ENCODE measurements around the gene CLEC4E.
"Not testable (repeated sequence)": the region's sequence is repeated elsewhere in the genome, so short reads cannot be mapped to it uniquely, and the experiment has no call there.

Gene CLEC4E

DNA sequence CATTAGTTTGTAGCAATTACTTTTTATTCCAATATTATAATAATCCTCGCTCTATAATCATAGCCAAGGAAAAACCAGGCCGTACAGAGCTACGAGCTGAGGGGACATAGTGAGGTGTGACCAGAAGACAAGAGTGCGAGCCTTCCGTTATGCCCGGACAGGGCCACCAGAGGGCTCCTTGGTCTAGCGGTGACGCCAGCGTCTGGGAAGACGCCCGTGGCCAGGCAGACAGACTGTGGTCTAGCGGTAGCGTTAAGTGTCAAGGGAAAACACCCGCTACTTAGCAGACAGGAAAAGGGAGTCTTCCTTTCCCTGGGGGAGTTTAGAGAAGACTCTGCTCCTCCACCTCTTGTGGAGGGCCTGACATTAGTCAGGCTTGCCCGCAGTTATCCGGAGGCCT is 2.9 kb downstream of the CLEC4E start:
- not testable (repeated sequence) for DNase-seq (ENCODE audit: low spot score)

- no peak for DNase-seq (ENCODE audit: low spot score)
Observed at GRCh38 chr12:8532045-8532444, 8.7 kb downstream of the CLEC4E start.

DNA sequence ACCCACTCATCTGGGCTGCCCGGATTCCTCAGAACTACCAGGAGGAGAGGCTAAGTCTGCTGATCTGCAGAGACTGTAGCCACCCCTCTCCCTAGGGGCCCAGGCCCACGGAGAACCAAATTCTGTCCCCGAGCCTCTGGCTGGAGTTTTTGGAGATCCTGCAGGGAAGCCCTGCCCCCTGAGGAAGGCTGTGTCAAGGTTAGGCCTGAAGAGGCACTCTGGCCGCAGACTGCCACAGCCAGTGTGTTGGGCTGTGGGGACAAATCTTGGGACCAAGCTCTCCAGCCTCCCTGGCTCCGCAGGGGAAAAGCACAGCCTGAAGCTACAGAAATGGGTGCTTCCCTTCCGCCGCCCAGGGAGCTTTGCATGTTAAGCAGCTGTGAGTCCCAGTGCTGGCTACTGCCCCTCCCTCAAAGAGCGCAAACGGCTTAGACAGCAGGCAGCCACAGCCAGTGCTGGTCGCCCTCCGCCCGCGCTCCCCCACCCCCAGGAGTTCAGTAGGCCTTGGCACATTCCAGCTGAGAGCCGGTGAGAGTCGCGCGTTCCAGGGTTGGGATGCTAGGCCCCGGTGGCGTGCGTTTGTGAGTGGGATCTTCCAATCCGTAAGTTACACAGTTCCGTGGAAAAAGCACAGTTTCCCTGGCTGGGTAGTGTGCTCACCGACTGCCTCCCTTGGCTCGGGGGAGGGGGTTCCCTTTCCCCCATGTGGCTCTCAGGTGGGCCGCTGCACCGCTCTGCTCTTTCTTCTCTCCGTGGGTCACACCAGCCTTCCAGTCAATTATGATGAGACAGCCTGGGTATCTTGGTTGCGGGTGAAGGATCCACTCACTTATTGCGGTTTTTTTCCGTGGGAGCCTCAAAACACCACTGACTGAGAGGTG is 13.2 kb downstream of the CLEC4E start:
- no peak for DNase-seq (ENCODE audit: low spot score)

GRCh38 chr12:8519171-8519570 is 21.5 kb downstream of the CLEC4E start:
- no peak for DNase-seq (ENCODE audit: low spot score)

DNA sequence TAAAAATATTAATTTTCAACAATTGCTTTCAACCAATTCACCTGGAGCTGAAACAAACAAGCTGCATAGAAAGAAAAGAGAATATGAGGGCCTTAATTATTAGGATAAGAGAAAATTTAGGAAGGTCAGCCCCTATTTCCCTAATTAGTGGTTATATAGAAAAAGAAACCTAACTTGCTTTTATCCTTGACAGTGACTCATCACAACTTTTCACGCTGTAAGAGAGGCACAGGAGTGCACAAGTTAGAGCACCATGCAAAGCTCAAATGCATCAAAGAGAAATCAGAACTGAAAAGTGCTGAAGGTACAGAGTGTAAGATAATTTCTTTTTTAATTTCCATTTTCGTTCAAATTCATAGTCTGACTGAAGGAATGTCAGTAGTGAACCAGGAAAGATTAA is 22.7 kb downstream of the CLEC4E start:
- no peak for DNase-seq (ENCODE audit: low spot score)

- no peak for DNase-seq (ENCODE audit: low spot score)
Observed at GRCh38 chr12:8513256-8513655, 27.4 kb downstream of the CLEC4E start, which contains the start of gene CLEC4D. Gene CLEC4D (plus strand): TSS chr12:8513503. CDS start chr12:8513733, 230 bp downstream.

- no peak for DNase-seq (ENCODE audit: low spot score)
Observed at GRCh38 chr12:8508910-8509841, 31.5 kb downstream of the CLEC4E start.

GRCh38 chr12:8508223-8508622 is 32.5 kb downstream of the CLEC4E start:
- no peak for DNase-seq (ENCODE audit: low spot score)

GRCh38 chr12:8507596-8507995 is 33.1 kb downstream of the CLEC4E start:
- DNase-seq (ENCODE audit: low spot score), result no peak

GRCh38 chr12:8504351-8504750 is 36.4 kb downstream of the CLEC4E start:
- no peak for DNase-seq (ENCODE audit: low spot score)

GRCh38 chr12:8501720-8502119 is 39.0 kb downstream of the CLEC4E start:
- no peak for DNase-seq (ENCODE audit: low spot score)

DNA sequence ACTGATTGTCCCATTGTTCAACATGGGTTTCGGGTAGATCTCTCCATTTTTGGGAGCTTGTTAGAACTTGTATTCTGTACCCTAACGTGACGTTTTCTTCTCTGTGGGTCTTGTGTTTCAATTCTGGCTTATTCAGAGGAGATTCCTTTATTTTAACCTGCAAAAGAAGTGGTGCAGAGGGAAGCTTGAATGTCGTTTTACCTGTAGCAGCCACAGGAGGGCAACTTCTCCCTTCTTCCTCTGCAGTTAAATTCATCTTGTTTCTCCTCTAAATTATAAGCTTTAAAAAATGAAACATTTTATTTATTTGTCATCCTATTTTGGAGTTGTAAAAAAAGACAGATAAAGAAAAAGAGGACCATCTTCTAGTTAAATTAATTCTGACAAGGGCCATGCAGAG is 41.1 kb downstream of the CLEC4E start:
- no peak for DNase-seq (ENCODE audit: low spot score)

DNA sequence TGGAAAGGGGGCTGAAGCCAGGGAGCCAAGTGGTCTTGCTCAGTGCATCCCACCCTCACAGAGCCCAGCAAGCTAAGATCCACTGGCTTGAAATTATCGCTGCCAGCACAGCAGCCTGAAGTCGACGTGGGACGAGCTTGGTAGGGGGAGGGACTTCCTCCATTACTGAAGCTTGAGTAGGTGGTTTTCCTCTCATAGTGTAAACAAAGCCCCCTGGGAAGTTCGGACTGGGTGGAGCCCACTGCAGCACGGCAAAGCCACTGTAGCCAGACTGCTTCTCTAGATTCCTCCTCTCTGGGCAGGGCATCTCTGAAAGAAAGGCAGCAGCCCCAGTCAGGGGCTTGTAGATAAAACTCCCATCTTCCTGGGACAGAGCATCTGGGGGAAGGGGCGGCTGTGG is 44.6 kb downstream of the CLEC4E start:
- DNase-seq (ENCODE audit: low spot score), result not testable (repeated sequence)

GRCh38 chr12:8495671-8496070 is 45.0 kb downstream of the CLEC4E start:
- DNase-seq (ENCODE audit: low spot score), result not testable (repeated sequence)

DNA sequence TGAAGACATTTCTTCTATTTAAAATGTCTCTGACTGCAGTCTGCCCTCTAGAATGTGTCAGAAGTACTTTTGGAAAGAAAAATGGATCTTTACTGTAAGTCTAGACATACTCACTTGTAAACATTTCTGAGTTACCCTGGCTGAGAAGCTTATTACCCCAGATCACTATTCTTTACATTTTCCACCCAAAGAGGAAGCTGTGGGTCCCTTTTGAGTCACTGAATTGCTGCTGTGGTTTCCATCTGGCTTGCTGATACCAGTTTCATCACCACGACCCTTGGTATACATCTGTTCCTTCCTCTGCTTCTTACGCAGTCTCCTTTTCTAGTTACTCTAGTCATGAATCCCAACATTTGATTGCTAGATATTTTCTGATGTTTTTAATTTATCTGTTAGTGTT is 47.6 kb downstream of the CLEC4E start:
- DNase-seq (ENCODE audit: low spot score), result peak; percentile 67

DNA sequence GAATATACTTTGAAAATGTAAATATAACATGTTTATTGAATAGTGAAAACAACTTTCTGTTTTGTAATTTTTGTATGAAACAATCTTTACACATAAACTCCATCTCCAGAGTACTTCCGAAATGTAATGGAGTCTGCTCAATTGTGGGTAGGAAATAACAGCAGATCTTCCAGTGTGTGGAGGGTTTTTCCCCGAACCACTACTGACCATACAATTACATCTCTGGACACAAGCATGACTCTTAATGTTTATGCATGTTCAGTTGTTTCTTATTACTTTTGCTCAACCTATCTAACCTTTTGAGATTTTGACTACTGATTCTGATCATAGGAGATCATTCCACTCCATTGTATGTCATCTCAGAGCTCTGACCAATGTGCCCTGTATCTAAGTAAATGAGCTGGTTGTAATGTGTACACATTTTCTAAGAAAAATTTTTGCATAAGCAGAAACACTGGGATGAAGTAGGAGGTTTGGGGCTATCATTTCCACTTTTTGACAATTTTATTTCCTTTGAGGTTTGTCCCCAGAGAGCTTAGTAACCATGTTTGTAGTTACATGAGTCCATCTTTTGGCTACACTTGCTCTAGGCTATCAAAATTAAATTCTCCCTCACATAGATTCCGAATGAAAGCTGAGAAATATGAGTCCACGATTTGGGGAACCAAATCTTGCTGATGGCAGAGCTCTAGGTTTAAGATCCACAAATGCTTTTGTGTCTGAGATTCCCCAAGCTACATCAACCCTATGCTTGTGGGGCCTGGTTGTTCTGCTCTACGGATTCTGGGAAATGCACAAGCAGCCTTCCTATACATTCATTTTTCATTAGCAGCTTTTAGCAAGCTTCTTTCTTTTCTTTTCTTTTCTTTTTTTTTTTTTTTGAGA is 48.8 kb downstream of the CLEC4E start:
- DNase-seq (ENCODE audit: low spot score), result peak; percentile 9

All from pons (tissue), 1 donor.